ENCODE measurements around the gene PRDM16.

- TF ChIP-seq CTCF (IDR thresholded peaks at IDR 0.05) (no peak), POLR2A (IDR thresholded peaks at IDR 0.05) (no peak), EP300 (IDR thresholded peaks at IDR 0.05) (no peak)
Measured at GRCh38 chr1:3233551-3233950, 164.5 kb downstream of the PRDM16 start.
